LNCAP (cell line): Measurements from ENCODE around the gene MB.

Experiments
- TF ChIP-seq, protein P1 (sequence below): fragments of 450-650 bp; IDR thresholded peaks from 2 replicates; pipeline ENCODE4 v1.5.1; 2017; ENCODE audit warnings: mild to moderate bottlenecking

The MB gene

GRCh38 chr22:35610741-35611140 lies 6.4 kb downstream of the MB start:
- TF ChIP-seq, protein P1, sequence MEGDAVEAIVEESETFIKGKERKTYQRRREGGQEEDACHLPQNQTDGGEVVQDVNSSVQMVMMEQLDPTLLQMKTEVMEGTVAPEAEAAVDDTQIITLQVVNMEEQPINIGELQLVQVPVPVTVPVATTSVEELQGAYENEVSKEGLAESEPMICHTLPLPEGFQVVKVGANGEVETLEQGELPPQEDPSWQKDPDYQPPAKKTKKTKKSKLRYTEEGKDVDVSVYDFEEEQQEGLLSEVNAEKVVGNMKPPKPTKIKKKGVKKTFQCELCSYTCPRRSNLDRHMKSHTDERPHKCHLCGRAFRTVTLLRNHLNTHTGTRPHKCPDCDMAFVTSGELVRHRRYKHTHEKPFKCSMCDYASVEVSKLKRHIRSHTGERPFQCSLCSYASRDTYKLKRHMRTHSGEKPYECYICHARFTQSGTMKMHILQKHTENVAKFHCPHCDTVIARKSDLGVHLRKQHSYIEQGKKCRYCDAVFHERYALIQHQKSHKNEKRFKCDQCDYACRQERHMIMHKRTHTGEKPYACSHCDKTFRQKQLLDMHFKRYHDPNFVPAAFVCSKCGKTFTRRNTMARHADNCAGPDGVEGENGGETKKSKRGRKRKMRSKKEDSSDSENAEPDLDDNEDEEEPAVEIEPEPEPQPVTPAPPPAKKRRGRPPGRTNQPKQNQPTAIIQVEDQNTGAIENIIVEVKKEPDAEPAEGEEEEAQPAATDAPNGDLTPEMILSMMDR = no peak

DNA sequence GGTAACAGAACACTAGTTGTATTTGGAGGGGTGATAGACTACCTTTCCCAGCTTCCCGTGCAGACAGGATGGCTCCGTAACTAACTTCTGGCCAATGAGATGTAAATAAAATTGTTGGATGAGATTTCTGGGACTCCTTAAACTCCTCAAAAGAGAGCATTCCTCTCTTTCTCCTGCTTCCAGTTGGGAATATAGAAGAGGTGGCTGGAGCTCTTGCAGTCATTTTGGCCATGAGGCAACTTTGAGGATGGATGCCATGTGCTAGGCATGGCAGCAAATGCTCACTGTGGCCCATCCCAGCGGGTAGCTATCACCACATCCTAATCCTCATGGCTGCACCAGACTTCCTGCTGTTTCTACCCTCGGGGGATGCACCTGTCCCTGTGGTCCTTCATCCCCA lies 7.4 kb downstream of the MB start:
- TF ChIP-seq, protein P1 = no peak

- TF ChIP-seq, protein P1 = no peak
Observed at GRCh38 chr22:35609261-35609660, 7.9 kb downstream of the MB start.

- TF ChIP-seq, protein P1 = no peak
Observed at GRCh38 chr22:35608088-35608487, 9.0 kb downstream of the MB start.

GRCh38 chr22:35606916-35607315 lies 10.2 kb downstream of the MB start:
- TF ChIP-seq, protein P1 = no peak

DNA sequence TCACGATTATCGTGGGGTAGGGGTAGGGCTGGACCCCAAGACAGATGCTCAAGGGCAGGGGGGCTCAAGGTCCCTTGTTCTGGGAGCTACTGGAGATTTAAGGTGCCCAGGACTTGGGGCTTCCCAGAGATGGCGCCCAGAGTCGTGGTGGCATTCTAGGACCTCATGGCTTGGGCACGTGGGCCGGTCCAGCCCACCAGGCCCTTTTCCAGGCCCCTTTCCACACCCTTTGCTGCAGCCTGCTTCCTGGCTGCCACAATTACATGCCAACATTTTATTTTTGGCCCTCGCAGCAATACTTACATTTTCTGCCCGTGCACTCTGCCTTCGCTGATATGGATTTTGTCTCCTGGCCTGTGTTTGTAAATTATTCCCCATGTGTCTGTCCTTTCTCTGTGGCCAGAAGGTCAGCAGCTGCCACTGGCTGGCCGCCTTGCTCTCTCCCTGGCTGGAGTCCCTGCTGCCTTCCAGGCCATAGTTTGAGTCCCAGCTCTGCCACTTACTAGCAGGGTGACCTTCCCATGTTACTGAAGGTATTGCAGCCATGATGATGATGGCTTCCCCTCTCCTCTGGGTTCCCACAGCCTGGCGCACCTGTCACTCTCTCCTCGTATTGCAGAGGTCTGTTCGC lies 11.2 kb downstream of the MB start:
- TF ChIP-seq, protein P1 = no peak

DNA sequence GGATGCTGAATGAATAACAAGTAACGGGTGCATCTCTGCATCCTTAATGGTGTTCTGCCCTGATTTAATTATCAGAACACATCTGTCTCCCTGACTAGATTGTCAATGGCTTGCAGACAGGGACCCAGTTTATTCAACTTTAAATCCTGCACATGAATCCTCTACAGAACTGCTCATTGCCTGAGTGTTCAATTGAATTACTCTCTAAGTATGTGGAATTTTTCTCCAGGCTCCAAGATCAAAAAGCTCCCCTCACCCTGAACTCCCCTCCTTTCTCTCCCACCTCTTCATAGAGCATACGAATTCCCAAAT lies 11.8 kb downstream of the MB start:
- TF ChIP-seq, protein P1 = no peak

DNA sequence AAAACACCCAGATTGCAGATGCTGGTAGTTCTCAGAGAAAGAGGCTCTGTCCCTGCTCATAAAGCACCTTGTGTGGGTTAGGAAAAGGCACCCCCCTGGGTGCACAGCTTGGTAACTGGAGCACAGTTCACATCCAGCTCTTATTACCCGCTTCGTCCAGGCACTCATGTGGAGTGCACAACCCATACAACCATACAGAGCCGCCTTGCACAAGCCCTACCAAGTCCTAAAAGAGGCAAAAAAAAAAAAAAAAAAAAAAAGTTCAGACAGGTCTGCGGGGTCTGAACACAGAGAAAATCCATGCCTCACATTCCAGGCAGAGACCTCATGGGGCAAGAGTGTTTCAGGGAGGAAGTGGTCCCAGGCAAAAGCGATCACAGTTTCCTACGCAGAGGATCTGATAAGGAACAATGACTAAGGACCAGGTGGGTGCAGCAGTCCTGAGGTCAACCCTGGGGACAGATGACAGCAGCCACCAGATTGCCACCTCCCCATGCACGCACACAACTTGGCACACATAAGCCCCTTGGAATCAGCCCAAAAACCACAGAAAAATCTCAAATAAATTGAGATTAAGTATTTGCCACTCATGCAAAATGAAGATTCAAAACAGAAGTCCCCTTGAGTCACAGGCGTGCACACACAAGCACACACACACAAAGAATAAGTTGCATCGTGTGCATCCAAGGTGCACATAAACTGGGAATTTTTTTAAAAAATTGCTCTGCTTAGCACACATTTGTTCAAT lies 12.3 kb downstream of the MB start:
- TF ChIP-seq, protein P1 = no peak
